NCI-H2196 treated with DMSO at 0.1 percent for 48 hours (cell line): ENCODE data around the gene SLC22A17.

Experiments used
- DNase-seq: peaks from one replicate; lab custom pipeline; 2025; ENCODE audit not compliant: unreplicated experiment; lab: John Stamatoyannopoulos, UW

SLC22A17 gene

DNA sequence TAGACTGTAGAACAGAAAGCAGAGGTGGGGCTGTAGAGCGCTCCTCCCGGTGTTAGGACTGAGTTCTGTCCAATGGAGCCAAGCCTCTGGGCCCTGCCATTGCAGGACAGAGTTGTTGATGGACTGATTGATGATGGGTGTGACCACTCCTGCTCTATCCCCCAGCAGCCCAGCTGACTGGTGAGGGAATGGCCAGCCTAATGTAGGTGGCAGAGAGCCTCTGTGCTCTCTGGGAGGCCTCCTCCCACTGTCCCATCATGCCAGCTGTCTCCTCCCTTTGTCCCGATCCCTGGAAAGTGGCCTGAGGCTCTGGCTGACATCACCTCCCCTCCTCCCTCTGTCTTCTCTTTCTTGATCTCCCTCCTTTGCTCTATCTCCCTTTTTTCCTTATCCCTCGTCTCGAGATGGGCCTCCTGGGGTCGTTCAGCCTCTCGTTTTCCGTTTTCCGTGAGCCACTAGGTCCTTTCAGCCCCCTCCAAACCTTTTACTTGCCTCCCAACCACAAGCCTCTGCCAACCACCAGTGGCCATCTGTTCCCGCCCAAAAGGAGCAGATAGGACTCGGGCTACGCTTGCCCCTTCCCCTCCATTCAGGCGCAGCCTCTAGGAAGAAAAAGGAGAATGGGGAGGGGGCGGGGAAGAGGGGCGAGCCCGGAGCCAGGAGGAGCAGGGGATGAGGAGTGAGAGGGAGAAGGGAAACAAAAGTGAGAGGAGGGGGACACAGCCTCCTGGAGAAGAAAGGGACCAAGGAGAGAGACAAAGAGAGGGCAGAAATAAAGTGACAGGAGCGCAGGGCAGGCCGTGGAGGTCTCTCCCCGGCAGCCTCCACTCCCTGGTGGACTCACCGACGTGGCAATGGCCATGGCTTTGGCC lies 11.7 kb upstream of the SLC22A17 start:
- DNase-seq: peak; percentile 23

- DNase-seq: no peak
These were observed 9.5 kb upstream of the SLC22A17 start for GRCh38 chr14:23362200-23362599.

DNA sequence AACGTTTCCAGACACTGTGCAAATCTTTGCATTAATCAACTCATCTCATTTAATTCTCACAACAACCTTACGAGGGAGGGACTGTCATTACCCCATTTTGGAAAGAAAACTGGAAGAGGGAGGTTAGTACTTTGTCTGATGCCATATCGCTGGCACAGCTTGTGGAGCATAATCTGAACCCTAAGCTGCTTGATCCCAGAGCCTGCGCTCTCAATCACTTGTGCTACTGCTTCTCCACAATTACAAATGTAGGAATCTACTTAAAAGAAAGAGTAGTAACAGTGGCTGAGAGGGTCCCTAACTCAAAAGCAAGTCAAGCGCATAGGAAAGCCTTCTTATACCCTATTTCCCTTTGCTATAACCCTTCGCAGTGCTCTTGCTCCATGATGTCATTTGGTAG lies 9.1 kb upstream of the SLC22A17 start:
- no peak for DNase-seq

DNA sequence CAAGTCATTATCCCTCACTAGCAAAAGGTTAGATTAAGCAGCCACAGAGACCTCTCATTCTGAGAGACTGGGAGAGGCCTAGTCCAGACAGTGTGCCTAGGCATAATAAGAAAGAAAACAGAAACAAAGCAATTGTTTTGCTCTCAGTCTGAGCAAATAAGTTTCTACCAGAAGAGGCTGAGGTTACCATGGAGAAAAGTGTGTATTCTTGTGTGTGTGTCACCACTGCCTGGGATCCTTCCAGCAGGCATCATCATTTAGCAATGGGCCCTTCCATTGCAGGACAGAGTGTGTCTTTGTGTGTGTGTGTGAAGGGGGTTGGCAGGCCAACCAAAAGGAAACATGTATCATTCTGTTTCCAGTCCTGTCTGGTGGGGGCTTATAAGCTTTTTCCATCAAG lies 8.6 kb upstream of the SLC22A17 start:
- no peak for DNase-seq

GRCh38 chr14:23360496-23360895 lies 7.8 kb upstream of the SLC22A17 start:
- DNase-seq: no peak

- no peak for DNase-seq
These were observed 7.2 kb upstream of the SLC22A17 start for GRCh38 chr14:23359722-23360447.

- no peak for DNase-seq
These were observed 6.5 kb upstream of the SLC22A17 start for GRCh38 chr14:23359167-23359626.

DNA sequence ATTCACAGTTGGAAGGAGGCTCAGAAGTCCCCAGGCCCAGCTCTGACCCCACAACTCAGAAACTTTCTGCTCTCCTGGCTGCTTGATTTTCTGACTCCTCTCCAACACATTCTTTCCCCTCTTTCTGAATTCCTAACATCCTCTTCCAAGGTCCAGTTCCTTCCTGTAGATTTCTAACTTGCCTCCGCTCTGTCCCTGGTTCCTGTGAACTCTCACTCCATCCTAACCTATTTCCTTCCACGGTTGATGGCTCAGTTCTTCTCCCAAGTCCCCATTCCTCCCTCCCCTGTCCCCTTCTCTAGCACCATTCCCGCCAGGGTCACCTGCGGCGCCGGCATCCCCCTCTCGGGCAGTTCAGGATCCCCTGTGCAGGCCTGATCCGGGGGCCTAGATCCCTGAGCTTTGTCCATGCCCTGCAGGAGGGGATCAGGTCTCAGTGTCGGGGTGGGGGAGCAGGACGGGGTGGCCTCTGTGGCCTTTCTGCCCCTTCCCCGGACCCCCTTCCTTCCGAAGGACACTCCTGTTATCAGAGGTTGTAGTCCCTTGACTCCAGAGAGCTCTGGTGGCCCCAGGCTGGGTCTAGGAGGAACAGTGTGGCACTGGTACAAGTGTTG lies 6.0 kb upstream of the SLC22A17 start:
- DNase-seq: no peak

DNA sequence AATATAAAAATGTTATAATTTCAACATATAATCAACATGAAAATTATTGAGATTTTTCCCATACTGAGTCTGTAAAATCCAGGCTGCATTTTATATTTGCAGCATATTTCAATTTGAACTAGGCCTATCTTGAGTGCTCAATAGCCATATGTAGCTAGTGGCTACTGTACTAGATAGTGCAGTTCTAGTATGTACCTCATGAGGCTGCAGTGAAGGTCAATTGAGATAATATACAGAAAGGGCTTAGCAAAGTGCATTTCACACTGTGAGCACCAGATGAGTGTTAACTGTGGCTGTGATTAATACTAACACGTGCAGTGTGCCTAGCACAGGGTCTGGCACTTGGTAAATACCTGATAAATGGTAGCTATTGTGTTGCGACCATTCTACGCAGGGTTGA lies 5.4 kb upstream of the SLC22A17 start:
- no peak for DNase-seq

GRCh38 chr14:23357261-23357660 lies 4.6 kb upstream of the SLC22A17 start:
- DNase-seq: no peak

GRCh38 chr14:23356662-23357061 lies 4.0 kb upstream of the SLC22A17 start:
- no peak for DNase-seq

GRCh38 chr14:23355871-23356435 lies 3.3 kb upstream of the SLC22A17 start:
- no peak for DNase-seq

GRCh38 chr14:23354990-23355389 lies 2.3 kb upstream of the SLC22A17 start:
- no peak for DNase-seq

DNA sequence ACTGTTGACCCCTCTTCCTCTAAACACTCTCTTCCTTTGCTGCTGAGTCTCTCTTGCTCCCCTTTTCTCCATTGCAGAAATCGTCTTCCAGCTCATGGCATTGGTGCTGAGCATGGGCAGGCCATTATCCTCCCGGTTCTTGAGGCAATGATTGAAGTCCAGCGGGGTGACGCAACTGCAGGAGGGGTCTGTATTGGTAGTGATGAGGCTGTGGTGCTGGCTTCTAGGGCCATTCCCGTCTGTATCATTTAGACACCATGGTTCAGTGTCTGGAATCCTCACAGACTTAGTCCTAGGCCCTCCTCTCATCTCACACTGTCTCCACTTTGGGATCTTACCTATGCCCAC lies 720 bp upstream of the SLC22A17 start:
- DNase-seq: no peak

DNA sequence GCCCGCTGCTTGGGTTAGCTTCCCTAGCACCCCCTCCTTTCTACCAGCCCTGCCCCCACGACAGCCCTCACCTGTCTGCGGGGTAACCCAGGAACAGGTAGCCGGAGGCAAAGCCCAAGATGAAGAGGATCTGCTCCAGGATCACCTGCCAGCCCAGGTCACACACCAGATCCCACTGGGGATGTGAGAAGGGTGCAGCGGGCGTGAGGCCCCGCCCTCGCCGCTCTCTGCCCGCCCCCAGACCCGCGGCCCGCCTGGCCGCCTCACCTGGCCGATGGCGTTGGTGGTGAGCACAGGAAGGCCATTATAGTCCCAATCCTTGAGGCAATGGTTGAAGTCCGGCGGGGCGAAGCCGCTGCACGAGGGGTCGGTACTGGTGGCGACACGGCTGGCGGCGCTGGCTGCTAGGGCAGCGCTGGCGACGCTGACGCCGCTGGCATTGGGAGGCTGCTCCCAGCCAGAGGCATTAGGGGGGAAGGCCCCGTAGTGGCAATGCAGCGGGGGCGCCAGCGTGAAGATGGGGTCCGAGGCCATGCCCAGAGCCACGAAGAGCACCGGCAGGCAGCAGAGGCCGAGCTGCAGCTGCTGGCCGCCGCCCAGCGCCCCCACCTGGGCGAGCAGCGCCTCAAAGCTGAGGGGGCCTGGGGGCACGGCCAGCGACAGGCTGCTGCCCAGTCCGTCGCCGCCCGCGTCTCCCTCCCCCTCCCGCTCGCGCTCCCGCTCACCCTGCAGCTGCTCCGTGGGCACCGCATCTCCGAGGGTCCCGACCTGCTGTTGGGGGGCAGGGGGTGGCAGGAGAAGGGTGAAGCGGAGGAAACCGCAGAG lies 794 bp downstream of the SLC22A17 start:
- DNase-seq: no peak

- no peak for DNase-seq
These were observed 3.4 kb downstream of the SLC22A17 start for GRCh38 chr14:23349156-23349845.

DNA sequence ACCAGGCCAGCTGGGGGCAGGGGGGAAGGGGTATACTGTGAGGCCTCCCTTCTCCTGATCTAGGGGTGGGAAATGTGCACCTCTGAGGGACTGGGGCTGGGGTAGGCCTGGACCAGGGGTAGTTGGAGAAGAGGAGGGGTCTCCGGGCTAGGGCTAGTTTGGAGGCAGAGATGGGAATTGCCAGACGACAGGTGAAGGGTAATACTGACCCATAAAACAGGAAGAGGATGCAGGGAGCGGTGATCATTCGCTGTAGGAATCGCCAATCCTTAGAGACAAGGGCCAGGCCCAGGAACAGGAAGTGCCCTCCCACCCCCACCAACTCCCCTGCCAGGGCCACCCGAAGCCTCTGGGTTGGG lies 4.4 kb downstream of the SLC22A17 start:
- no peak for DNase-seq

DNA sequence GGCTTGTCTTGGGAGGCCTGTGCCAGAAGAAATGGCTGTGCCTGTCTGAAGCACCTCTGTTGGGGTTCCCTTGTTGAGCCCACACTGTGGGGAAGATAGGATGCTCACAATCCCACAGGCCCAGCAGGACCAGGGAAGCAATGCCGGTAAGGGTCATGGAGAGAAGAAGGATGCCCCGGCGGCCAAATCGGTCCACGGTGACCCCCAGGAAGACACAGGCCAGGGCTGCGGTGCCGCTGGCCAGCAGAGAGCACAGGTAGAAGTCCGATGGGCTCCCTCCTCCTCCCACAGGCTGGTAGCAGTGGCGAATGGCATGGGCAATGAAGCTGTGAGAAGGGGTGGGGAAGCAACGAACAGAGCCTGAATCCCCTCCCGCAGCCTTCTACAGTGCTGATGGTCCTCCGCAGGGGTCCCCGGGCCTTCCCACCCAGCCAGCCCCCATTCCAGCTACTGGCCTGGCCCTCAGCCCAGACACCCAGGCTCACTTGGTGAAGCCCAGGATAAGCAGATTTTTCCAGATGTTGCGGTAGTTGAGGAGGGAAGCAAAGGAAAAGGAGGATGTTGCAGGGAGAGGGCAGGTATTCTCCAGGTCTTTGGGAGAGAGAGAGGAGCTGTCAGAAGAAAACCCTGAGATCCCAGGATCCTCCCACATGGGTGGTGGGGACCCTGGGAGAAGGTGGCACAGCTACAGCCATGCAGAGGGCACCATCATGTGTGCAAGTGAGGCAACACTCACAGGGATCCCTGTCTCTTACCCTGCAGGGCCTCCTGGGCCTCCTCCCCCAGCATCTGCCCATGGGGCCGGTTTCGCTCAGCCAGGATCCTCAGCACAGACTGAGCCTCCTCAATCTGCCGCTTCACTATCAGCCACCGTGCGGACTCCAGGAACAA lies 5.0 kb downstream of the SLC22A17 start:
- DNase-seq: no peak

- no peak for DNase-seq
These were observed 5.8 kb downstream of the SLC22A17 start for GRCh38 chr14:23346693-23347405.
